Measurements from ENCODE around the gene GALT. TPM values are rescaled to one million over a fixed set of nuclear protein-coding genes. Genes with fewer than 3 reads are reported as not detected.
A peak's percentile ranks its signal among the peaks of the same experiment; 100 is the strongest.

The GALT gene
- total and polyA plus RNA-seq, 2 experiments from 2014 or later = 31.5 to 35.1 TPM

GRCh38 chr9:34687276-34688030, 41.0 kb downstream of the GALT start:
- Histone ChIP-seq H3K36me3 (ENCODE audit: insufficient read depth) (no peaks in the 10 kb centered on the region), H2AFZ (no peak overlapping the region), H3K27me3 (ENCODE audit: insufficient read depth) (no peaks in the 10 kb centered on the region), H3K4me1 (ENCODE audit: insufficient read depth) (peaks cover 10% of the 10 kb centered on the region), H3K9me2 (ENCODE audit: insufficient read depth) (no peaks in the 10 kb centered on the region), H4K20me1 (replicated peaks; ENCODE audit: insufficient read depth) (no peaks in the 10 kb centered on the region), H3F3A (replicated peaks; ENCODE audit: low read depth) (no peaks in the 10 kb centered on the region), H3K79me2 (replicated peaks; ENCODE audit: insufficient read depth) (no peaks in the 10 kb centered on the region), H3K27ac (ENCODE audit: low read depth) (no peak overlapping the region), H3K4me3 (no peak overlapping the region), H3K4me2 (peak overlapping the region; percentile 45)
- no peaks in the 10 kb centered on the region for H3K9me3 Mint-ChIP-seq
- peaks cover 6% of the 10 kb centered on the region for H3K27me3 Mint-ChIP-seq (ENCODE audit: insufficient read depth, low read depth, poor library complexity)
- no peaks in the 10 kb centered on the region for H3K36me3 Mint-ChIP-seq (ENCODE audit: low read depth)
- no peak overlapping the region; the same call in 2 of the 3 replicates for H3K4me3 Mint-ChIP-seq
- H3K4me1 Mint-ChIP-seq = peaks cover 14% of the 10 kb centered on the region
- peak; percentile 16 for DNase-seq (ENCODE audit: low spot score)
- TF ChIP-seq ZNF114 (CRISPR knock-in tag; IDR thresholded peaks at IDR 0.05) (no peak), NANOG (IDR thresholded peaks at IDR 0.05; ENCODE audit: borderline replicate concordance) (no peak), STAT1 (IDR thresholded peaks at IDR 0.05; ENCODE audit: unreplicated experiment) (no peak), EZH2phosphoT487 (IDR thresholded peaks at IDR 0.05; ENCODE audit: unreplicated experiment) (no peak), CREB1 (CRISPR knock-in tag; IDR thresholded peaks at IDR 0.05; ENCODE audit: low read depth) (no peak)
- ATAC-seq = peak; percentile 23; the same call in 2 of the 3 replicates
- H3K27ac Mint-ChIP-seq = no peak overlapping the region; the same call in 1 of the 2 replicates

- ATAC-seq (no peak), DNase-seq (ENCODE audit: low spot score) (no peak)
- Histone ChIP-seq H3K36me3 (ENCODE audit: insufficient read depth) (no peaks in the 10 kb centered on the region), H3F3A (replicated peaks; ENCODE audit: low read depth) (no peaks in the 10 kb centered on the region), H3K27me3 (ENCODE audit: insufficient read depth) (no peaks in the 10 kb centered on the region), H3K4me1 (ENCODE audit: insufficient read depth) (peaks cover 10% of the 10 kb centered on the region), H3K27ac (ENCODE audit: low read depth) (no peak overlapping the region), H3K4me3 (no peak overlapping the region), H3K4me2 (no peak overlapping the region), H2AFZ (no peak overlapping the region), H3K79me2 (replicated peaks; ENCODE audit: insufficient read depth) (no peaks in the 10 kb centered on the region), H3K9me2 (ENCODE audit: insufficient read depth) (no peaks in the 10 kb centered on the region), H4K20me1 (replicated peaks; ENCODE audit: insufficient read depth) (no peaks in the 10 kb centered on the region)
- Mint-ChIP-seq H3K4me1 (peaks cover 14% of the 10 kb centered on the region), H3K27ac (no peak overlapping the region), H3K9me3 (no peaks in the 10 kb centered on the region), H3K27me3 (ENCODE audit: insufficient read depth, low read depth, poor library complexity) (peaks cover 6% of the 10 kb centered on the region), H3K4me3 (no peak overlapping the region), H3K36me3 (ENCODE audit: low read depth) (no peaks in the 10 kb centered on the region)
- TF ChIP-seq EZH2 (IDR thresholded peaks at IDR 0.05; ENCODE audit: low read depth, unreplicated experiment) (no peak), NANOG (IDR thresholded peaks at IDR 0.05; ENCODE audit: borderline replicate concordance) (no peak), ETS1 (IDR thresholded peaks at IDR 0.05) (no peak), REST (IDR thresholded peaks at IDR 0.05; ENCODE audit: unreplicated experiment) (no peak), JUNB (IDR thresholded peaks at IDR 0.05; ENCODE audit: unreplicated experiment) (no peak), ZNF331 (CRISPR knock-in tag; IDR thresholded peaks at IDR 0.05; ENCODE audit: low read depth) (no peak), STAT1 (IDR thresholded peaks at IDR 0.05; ENCODE audit: unreplicated experiment) (no peak)
Measured at GRCh38 chr9:34688329-34689115, 42.0 kb downstream of the GALT start.
